Dedifferentiated amniotic fluid mesenchymal stem cell (primary cell): ENCODE measurements around the gene NDST1.

ENCODE experiments used
- DNase-seq: peaks from one replicate; pipeline ENCODE4 v3.0.0-alpha.2; 2016; ENCODE audit errors: extremely low spot score

Gene NDST1

GRCh38 chr5:150570333-150570732 is 62.4 kb downstream of the NDST1 start:
- DNase-seq, result no peak

GRCh38 chr5:150571836-150572235 is 63.9 kb downstream of the NDST1 start:
- DNase-seq, result no peak

- no peak for DNase-seq
Observed at GRCh38 chr5:150573216-150573615, 65.3 kb downstream of the NDST1 start.

- no peak for DNase-seq
Observed at GRCh38 chr5:150573867-150574817, 66.2 kb downstream of the NDST1 start.

- DNase-seq, result no peak
Observed at GRCh38 chr5:150574818-150575547, 67.1 kb downstream of the NDST1 start.

- DNase-seq, result no peak
Observed at GRCh38 chr5:150575745-150576448, 68.0 kb downstream of the NDST1 start.

- DNase-seq, result no peak
Observed at GRCh38 chr5:150576449-150576949, 68.6 kb downstream of the NDST1 start.

GRCh38 chr5:150577378-150578139 is 69.6 kb downstream of the NDST1 start:
- no peak for DNase-seq

- no peak for DNase-seq
Observed at GRCh38 chr5:150578781-150579461, 71.0 kb downstream of the NDST1 start.

GRCh38 chr5:150579462-150580400 is 71.8 kb downstream of the NDST1 start:
- DNase-seq, result no peak

GRCh38 chr5:150580917-150581316 is 73.0 kb downstream of the NDST1 start:
- no peak for DNase-seq

GRCh38 chr5:150582241-150583109 is 74.5 kb downstream of the NDST1 start:
- DNase-seq, result no peak

- DNase-seq, result no peak
Observed at GRCh38 chr5:150583541-150584225, 75.8 kb downstream of the NDST1 start.

- no peak for DNase-seq
Observed at GRCh38 chr5:150584556-150585335, 76.8 kb downstream of the NDST1 start.

- no peak for DNase-seq
Observed at GRCh38 chr5:150585781-150586341, 77.9 kb downstream of the NDST1 start.

GRCh38 chr5:150587016-150587415 is 79.1 kb downstream of the NDST1 start:
- DNase-seq, result no peak
